ENCODE data around the gene ATP8A2.

- TF ChIP-seq, protein P1, sequence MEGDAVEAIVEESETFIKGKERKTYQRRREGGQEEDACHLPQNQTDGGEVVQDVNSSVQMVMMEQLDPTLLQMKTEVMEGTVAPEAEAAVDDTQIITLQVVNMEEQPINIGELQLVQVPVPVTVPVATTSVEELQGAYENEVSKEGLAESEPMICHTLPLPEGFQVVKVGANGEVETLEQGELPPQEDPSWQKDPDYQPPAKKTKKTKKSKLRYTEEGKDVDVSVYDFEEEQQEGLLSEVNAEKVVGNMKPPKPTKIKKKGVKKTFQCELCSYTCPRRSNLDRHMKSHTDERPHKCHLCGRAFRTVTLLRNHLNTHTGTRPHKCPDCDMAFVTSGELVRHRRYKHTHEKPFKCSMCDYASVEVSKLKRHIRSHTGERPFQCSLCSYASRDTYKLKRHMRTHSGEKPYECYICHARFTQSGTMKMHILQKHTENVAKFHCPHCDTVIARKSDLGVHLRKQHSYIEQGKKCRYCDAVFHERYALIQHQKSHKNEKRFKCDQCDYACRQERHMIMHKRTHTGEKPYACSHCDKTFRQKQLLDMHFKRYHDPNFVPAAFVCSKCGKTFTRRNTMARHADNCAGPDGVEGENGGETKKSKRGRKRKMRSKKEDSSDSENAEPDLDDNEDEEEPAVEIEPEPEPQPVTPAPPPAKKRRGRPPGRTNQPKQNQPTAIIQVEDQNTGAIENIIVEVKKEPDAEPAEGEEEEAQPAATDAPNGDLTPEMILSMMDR (IDR thresholded peaks at IDR 0.05; ENCODE audit: low read depth, low read length) = no peak
- TF ChIP-seq POLR2A (IDR thresholded peaks at IDR 0.05; ENCODE audit: extremely low read depth, insufficient read length) (no peak), MAX (IDR thresholded peaks at IDR 0.05; ENCODE audit: low read depth, low read length) (no peak), MYC (IDR thresholded peaks at IDR 0.05; ENCODE audit: low read depth, low read length) (no peak)
These were observed 644.4 kb downstream of the ATP8A2 start for GRCh38 chr13:26016189-26016588.

Data from NB4 (cell line).